Nephron (organoid): ENCODE measurements around the gene ZFYVE28.

ENCODE experiments used
- H3K27ac Mint-ChIP-seq, 3 experiments: 2 replicates each; pipeline ENCODE4 v1.8.0; 2020; ENCODE audit warnings: mixed read lengths in 3 of 3, mild to moderate bottlenecking in 2 of 3, moderate library complexity in 1 of 3
- H3K27me3 Mint-ChIP-seq: 2 replicates; pipeline ENCODE4 v1.8.0; 2021; ENCODE audit warnings: low read depth, mild to moderate bottlenecking, moderate library complexity, mixed read lengths
- H3K36me3 Mint-ChIP-seq: 2 replicates; pipeline ENCODE4 v1.8.0; 2020; ENCODE audit warnings: low read depth, mixed read lengths
- H3K4me1 Mint-ChIP-seq: 2 replicates; pipeline ENCODE4 v1.8.0; 2020; ENCODE audit warnings: mixed read lengths
- H3K4me3 Mint-ChIP-seq, 3 experiments: 2 replicates each; pipeline ENCODE4 v1.8.0; 2020; ENCODE audit warnings: mild to moderate bottlenecking in 3 of 3, mixed read lengths in 3 of 3, moderate library complexity in 2 of 3
- H3K9me3 Mint-ChIP-seq: 2 replicates; pipeline ENCODE4 v1.8.0; 2020; ENCODE audit warnings: mixed read lengths
- CTCF ChIP-seq, 3 experiments: fragments of 200-600 bp; sonication (generic); IDR thresholded peaks; one replicate each; pipeline ENCODE4 v1.5.0; 2021; ENCODE audit warnings: antibody characterized with exemption in 3 of 3; ENCODE audit not compliant: unreplicated experiment in 3 of 3

The ZFYVE28 gene

GRCh38 chr4:2337131-2337723 lies 81.2 kb downstream of the ZFYVE28 start:
- no peak for TF ChIP-seq CTCF (IDR thresholded peaks at IDR 0.05; ENCODE audit: unreplicated experiment in 3 of 3)
- H3K9me3 Mint-ChIP-seq, result no peaks in the 10 kb centered on the region

GRCh38 chr4:2336659-2337058 lies 81.8 kb downstream of the ZFYVE28 start:
- TF ChIP-seq CTCF (IDR thresholded peaks at IDR 0.05; ENCODE audit: unreplicated experiment in 3 of 3), result no peak
- Mint-ChIP-seq H3K9me3 (no peaks in the 10 kb centered on the region), H3K4me1 (no peaks in the 10 kb centered on the region), H3K4me3 (no peak overlapping the region), H3K27ac (no peak overlapping the region), H3K36me3 (no peaks in the 10 kb centered on the region), H3K27me3 (peaks cover 11% of the 10 kb centered on the region)

More at GRCh38 chr4:2337131-2337723, 81.2 kb downstream of the ZFYVE28 start:
- no peak overlapping the region for H3K27ac Mint-ChIP-seq
- H3K27me3 Mint-ChIP-seq, result peaks cover 11% of the 10 kb centered on the region
- H3K4me1 Mint-ChIP-seq, result no peaks in the 10 kb centered on the region
- no peak overlapping the region for H3K4me3 Mint-ChIP-seq
- H3K36me3 Mint-ChIP-seq, result no peaks in the 10 kb centered on the region

- no peaks in the 10 kb centered on the region for H3K4me1 Mint-ChIP-seq
- H3K27ac Mint-ChIP-seq, result no peak overlapping the region
- peaks cover 11% of the 10 kb centered on the region for H3K27me3 Mint-ChIP-seq
Observed at GRCh38 chr4:2335729-2336101, 82.7 kb downstream of the ZFYVE28 start.

GRCh38 chr4:2334826-2335728 lies 83.4 kb downstream of the ZFYVE28 start:
- no peaks in the 10 kb centered on the region for H3K4me1 Mint-ChIP-seq

More at GRCh38 chr4:2335729-2336101, 82.7 kb downstream of the ZFYVE28 start:
- no peak for TF ChIP-seq CTCF (IDR thresholded peaks at IDR 0.05; ENCODE audit: unreplicated experiment in 3 of 3)
- no peak overlapping the region for H3K4me3 Mint-ChIP-seq
- H3K36me3 Mint-ChIP-seq, result no peaks in the 10 kb centered on the region
- H3K9me3 Mint-ChIP-seq, result no peaks in the 10 kb centered on the region

GRCh38 chr4:2333916-2334644 lies 84.4 kb downstream of the ZFYVE28 start:
- Mint-ChIP-seq H3K36me3 (no peaks in the 10 kb centered on the region), H3K4me3 (no peak overlapping the region), H3K4me1 (no peaks in the 10 kb centered on the region), H3K9me3 (no peaks in the 10 kb centered on the region), H3K27ac (no peak overlapping the region), H3K27me3 (peaks cover 11% of the 10 kb centered on the region)
- no peak for TF ChIP-seq CTCF (IDR thresholded peaks at IDR 0.05; ENCODE audit: unreplicated experiment in 3 of 3)

More at GRCh38 chr4:2334826-2335728, 83.4 kb downstream of the ZFYVE28 start:
- no peak for TF ChIP-seq CTCF (IDR thresholded peaks at IDR 0.05; ENCODE audit: unreplicated experiment in 3 of 3)
- no peaks in the 10 kb centered on the region for H3K9me3 Mint-ChIP-seq
- peaks cover 11% of the 10 kb centered on the region for H3K27me3 Mint-ChIP-seq
- no peak overlapping the region for H3K4me3 Mint-ChIP-seq
- no peaks in the 10 kb centered on the region for H3K36me3 Mint-ChIP-seq
- no peak overlapping the region for H3K27ac Mint-ChIP-seq
